A549 (cell line): ENCODE data around the gene EME2.

ENCODE experiments used
- JUNB ChIP-seq: fragments of >200 bp; sonication (Bioruptor Twin); formaldehyde crosslinking; IDR thresholded peaks from 2 replicates; pipeline ENCODE4 v1.6.1; 2016
- PHF8 ChIP-seq: fragments of 200-600 bp; sonication (generic); IDR thresholded peaks from 2 replicates; pipeline ENCODE4 v1.6.1; 2016; ENCODE audit warnings: low read depth, mild to moderate bottlenecking, antibody characterized with exemption, moderate library complexity, borderline replicate concordance
- TFCP2L1 ChIP-seq: fragments of 250-450 bp; sonication (Bioruptor Pico); IDR thresholded peaks from 2 replicates; pipeline ENCODE4 v1.5.0; 2021; ENCODE audit warnings: mild to moderate bottlenecking
- ZNF302 ChIP-seq: fragments of 250-450 bp; sonication (Bioruptor Pico); IDR thresholded peaks from 2 replicates; pipeline ENCODE4 v1.9.0; 2021; ENCODE audit warnings: inconsistent platforms, mild to moderate bottlenecking, moderate library complexity
- TF ChIP-seq, protein P1 (sequence below): fragments of >200 bp; sonication (Bioruptor Twin); formaldehyde crosslinking; IDR thresholded peaks from 3 replicates; pipeline ENCODE4 v1.5.1; 2016
- TF ChIP-seq, protein P2 (sequence below): IDR thresholded peaks from 2 replicates; pipeline ENCODE4 v1.6.1; 2012
- TF ChIP-seq, protein P3 (sequence below): fragments of 450-650 bp; IDR thresholded peaks from 2 replicates; pipeline ENCODE4 v1.6.1; 2014; ENCODE audit warnings: antibody characterized with exemption

DNA sequence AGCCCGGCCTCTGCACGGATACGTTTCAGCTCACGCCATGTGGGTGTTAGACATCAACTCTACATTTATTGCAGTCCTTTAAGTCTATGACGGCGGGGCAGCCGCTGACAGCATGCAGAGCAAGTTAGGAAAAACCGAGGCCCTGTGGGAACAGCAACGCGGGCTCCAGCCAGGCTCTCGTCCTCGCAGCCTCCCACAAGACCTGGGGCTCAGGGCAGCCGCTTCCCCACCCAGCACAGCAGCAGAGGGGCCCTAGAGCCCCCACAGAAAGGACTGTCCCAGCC, 4.0 kb downstream of the EME2 start:
- TF ChIP-seq, protein P1, sequence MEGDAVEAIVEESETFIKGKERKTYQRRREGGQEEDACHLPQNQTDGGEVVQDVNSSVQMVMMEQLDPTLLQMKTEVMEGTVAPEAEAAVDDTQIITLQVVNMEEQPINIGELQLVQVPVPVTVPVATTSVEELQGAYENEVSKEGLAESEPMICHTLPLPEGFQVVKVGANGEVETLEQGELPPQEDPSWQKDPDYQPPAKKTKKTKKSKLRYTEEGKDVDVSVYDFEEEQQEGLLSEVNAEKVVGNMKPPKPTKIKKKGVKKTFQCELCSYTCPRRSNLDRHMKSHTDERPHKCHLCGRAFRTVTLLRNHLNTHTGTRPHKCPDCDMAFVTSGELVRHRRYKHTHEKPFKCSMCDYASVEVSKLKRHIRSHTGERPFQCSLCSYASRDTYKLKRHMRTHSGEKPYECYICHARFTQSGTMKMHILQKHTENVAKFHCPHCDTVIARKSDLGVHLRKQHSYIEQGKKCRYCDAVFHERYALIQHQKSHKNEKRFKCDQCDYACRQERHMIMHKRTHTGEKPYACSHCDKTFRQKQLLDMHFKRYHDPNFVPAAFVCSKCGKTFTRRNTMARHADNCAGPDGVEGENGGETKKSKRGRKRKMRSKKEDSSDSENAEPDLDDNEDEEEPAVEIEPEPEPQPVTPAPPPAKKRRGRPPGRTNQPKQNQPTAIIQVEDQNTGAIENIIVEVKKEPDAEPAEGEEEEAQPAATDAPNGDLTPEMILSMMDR = no peak
- TF ChIP-seq PHF8 (no peak), TFCP2L1 (CRISPR knock-in tag) (no peak), JUNB (no peak), ZNF302 (no peak)
- TF ChIP-seq, protein P2, sequence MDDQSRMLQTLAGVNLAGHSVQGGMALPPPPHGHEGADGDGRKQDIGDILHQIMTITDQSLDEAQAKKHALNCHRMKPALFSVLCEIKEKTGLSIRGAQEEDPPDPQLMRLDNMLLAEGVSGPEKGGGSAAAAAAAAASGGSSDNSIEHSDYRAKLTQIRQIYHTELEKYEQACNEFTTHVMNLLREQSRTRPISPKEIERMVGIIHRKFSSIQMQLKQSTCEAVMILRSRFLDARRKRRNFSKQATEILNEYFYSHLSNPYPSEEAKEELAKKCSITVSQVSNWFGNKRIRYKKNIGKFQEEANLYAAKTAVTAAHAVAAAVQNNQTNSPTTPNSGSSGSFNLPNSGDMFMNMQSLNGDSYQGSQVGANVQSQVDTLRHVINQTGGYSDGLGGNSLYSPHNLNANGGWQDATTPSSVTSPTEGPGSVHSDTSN = no peak
- TF ChIP-seq, protein P3, sequence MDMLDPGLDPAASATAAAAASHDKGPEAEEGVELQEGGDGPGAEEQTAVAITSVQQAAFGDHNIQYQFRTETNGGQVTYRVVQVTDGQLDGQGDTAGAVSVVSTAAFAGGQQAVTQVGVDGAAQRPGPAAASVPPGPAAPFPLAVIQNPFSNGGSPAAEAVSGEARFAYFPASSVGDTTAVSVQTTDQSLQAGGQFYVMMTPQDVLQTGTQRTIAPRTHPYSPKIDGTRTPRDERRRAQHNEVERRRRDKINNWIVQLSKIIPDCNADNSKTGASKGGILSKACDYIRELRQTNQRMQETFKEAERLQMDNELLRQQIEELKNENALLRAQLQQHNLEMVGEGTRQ = no peak
